BLaER1 treated with 17β-estradiol and CSF1 and Interleukin-3, amounts not matched to agents 10 nM and 100 nM (cell line): ENCODE measurements around the gene UPK1A.
A peak's percentile ranks its signal among the peaks of the same experiment; 100 is the strongest.

Experiments used
- H3K27ac ChIP-seq, 11 experiments: shearing (Covaris generic); formaldehyde crosslinking; 2 replicates each; pipeline ENCODE4 v1.8.1; 2022
- H3K27me3 ChIP-seq, 11 experiments: shearing (Covaris generic); formaldehyde crosslinking; 2 replicates each; pipeline ENCODE4 v1.8.1; 2022
- H3K36me3 ChIP-seq, 11 experiments: shearing (Covaris generic); formaldehyde crosslinking; 2 replicates each; pipeline ENCODE4 v1.8.1; 2022
- H3K4me1 ChIP-seq, 10 experiments: shearing (Covaris generic); formaldehyde crosslinking; 2 replicates each; pipeline ENCODE4 v1.8.1; 2022
- H3K4me2 ChIP-seq, 11 experiments: shearing (Covaris generic); formaldehyde crosslinking; 2 replicates each; pipeline ENCODE4 v1.8.1; 2022
- H3K4me3 ChIP-seq, 10 experiments: shearing (Covaris generic); formaldehyde crosslinking; 2 replicates each; pipeline ENCODE4 v1.8.1; 2022
- H3K9ac ChIP-seq, 11 experiments: shearing (Covaris generic); formaldehyde crosslinking; 2 replicates each; pipeline ENCODE4 v1.8.1; 2022
- H3K9me3 ChIP-seq, 11 experiments: shearing (Covaris generic); formaldehyde crosslinking; replicated peaks in 1 of 11; 2 replicates each; pipeline ENCODE4 v1.8.1; 2022
- H4K20me1 ChIP-seq, 11 experiments: shearing (Covaris generic); formaldehyde crosslinking; 2 replicates each; pipeline ENCODE4 v1.8.1; 2022
- Cebpa-rat ChIP-seq, 11 experiments: shearing (Covaris generic); IDR thresholded peaks; 2 replicates each; pipeline ENCODE4 v1.8.1; 2022

Gene UPK1A

DNA sequence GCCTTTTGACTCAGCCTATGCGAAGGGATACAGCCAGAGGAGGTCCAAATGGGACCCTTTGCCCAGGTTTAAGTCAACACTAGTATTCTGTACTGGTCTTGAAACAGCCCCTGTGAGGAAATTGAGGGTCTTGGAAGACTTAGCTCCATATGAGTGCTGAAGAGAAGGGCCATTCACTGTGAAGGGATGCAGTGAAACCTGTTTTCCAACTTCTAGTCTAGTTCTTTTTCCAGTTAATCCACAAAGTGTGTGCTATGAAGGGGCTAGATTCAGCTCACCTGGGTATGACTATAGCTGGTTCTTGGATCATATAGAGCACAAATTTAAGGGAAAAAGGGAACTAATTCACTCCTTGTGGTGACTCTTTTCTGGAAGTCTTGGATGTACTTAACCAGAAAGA is 42.1 kb downstream of the UPK1A start:
- Histone ChIP-seq H3K9ac (no peak overlapping the region), H3K4me1 (peaks cover 13 to 32% (median 27%) of the 10 kb centered on the region in 10 experiments), H3K4me2 (no peak overlapping the region), H3K36me3 (no peaks in the 10 kb centered on the region), H3K27me3 (peaks cover 0 to 1% (median 0%) of the 10 kb centered on the region in 11 experiments; a peak in 1 of 22 replicates), H3K9me3 (no peaks in the 10 kb centered on the region), H4K20me1 (peaks cover 0 to 4% (median 0%) of the 10 kb centered on the region in 11 experiments; a peak in 2 of 22 replicates), H3K4me3 (no peak overlapping the region), H3K27ac (no peak overlapping the region)
- no peak for TF ChIP-seq Cebpa-rat (IDR thresholded peaks at IDR 0.05)

DNA sequence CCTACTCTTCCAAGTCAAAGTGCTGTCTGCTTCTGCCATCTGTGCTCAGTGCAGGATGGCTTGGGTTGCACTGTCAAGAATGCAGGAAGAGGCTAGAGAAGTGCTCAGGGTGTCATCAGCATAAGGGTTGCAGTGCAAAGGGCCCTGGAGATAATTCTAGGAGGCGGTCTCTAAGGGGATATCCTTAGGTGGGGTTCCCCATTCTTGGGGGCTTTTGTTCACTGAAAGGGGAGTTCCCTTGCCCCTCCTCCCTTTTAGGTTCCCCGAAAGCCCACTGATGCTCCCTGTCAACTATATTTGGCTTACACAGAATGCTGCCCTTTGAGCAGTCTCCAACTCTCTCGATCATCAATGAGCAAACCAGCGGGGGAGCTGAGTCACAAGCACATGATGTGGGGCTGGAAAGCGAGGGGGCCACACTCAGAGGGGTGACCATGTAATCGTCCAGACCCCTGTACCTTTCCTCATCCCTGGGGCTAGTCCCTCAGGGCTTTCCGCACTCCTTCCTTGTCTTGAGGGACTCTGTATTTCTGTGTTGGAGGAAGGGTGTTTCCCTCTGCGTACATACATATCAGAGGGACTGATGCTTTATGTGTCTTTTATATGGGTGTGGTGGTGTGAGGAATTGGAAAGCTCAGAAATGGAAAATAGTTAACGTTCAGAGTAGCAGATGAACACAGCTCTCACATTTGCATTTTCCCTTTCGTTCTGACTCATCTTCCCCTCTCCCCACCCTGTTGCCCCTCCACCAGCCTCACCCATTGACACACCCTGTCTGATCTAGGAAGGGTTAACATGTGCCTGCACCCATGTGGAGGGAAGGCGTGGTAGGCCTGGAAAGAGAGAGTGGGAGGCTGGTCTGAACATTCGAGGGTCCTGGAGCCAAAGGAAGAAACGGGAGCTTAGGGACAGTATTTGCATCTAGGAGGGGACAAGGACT is 44.7 kb downstream of the UPK1A start:
- Histone ChIP-seq H3K27me3 (no peaks in the 10 kb centered on the region), H3K4me2 (peak overlapping the region in 7 of 11 experiments; percentile 15 to 91 (median 63); a peak in 13 of 22 replicates), H3K27ac (no peak overlapping the region), H3K9me3 (no peaks in the 10 kb centered on the region), H3K36me3 (no peaks in the 10 kb centered on the region), H3K4me1 (peaks cover 26 to 59% (median 51%) of the 10 kb centered on the region in 10 experiments), H3K4me3 (no peak overlapping the region), H4K20me1 (peaks cover 0 to 23% (median 0%) of the 10 kb centered on the region in 11 experiments; a peak in 4 of 22 replicates), H3K9ac (peak overlapping the region in 1 of 11 experiments; percentile 7; a peak in 2 of 22 replicates)
- no peak for TF ChIP-seq Cebpa-rat (IDR thresholded peaks at IDR 0.05)

DNA sequence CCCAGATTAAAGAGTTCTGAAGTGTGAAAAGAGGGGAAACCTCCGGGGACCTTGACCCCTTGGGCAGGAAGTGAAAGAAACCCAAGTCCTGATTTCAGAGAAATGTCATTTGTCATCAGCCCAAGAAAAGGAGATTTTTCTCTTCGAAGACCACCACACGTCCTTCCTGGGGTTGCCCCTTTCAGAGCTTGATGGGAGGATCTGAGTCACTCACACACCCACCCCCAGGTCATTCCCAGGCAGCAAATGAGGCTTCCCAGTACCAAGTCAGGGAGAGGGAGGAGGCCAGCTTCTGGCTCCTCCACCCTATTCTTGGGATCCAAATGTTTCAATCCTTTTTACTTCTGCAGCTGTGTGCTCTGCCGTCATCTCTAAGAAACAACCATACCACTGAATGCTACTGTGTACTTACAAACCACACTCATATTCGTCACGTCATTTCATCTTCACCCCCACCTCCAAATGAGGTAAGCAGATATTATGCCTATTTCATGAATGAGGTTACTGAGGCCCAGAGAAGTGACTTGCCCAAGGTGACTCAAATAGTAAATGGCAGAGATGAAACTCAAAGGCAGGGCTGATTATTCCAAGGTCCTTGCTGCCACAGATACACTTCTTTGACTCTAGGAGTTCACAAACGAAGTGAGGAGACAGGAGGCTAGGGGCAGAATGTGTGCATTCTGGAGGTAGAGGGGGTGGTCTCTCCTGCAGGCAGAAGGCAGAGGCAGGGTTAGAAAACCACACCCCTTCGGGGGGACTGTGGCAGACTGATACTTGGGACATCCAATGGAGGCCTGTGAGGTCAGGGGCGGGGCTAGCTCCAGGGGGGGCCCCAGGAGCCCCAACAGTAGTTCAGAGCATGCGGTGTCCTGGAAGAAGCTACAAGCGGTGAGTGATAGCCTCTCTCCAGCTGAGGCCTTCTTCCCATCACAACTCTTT is 46.5 kb downstream of the UPK1A start:
- H3K4me1 ChIP-seq = peaks cover 30 to 63% (median 55%) of the 10 kb centered on the region in 10 experiments
- H3K4me3 ChIP-seq = no peak overlapping the region
- H3K27me3 ChIP-seq = no peaks in the 10 kb centered on the region
- TF ChIP-seq Cebpa-rat (IDR thresholded peaks at IDR 0.05) = no peak
- H4K20me1 ChIP-seq = peaks cover 0 to 26% (median 0%) of the 10 kb centered on the region in 11 experiments; a peak in 4 of 22 replicates
- H3K9me3 ChIP-seq = no peaks in the 10 kb centered on the region
- H3K4me2 ChIP-seq = peak overlapping the region; percentile 30 to 100 (median 68)
- peak overlapping the region in 3 of 11 experiments; percentile 3 to 40 (median 21); a peak in 1 of 22 replicates for H3K27ac ChIP-seq
- H3K36me3 ChIP-seq = no peaks in the 10 kb centered on the region
- peak overlapping the region in 6 of 11 experiments; percentile 1 to 50 (median 32); a peak in 5 of 22 replicates for H3K9ac ChIP-seq

DNA sequence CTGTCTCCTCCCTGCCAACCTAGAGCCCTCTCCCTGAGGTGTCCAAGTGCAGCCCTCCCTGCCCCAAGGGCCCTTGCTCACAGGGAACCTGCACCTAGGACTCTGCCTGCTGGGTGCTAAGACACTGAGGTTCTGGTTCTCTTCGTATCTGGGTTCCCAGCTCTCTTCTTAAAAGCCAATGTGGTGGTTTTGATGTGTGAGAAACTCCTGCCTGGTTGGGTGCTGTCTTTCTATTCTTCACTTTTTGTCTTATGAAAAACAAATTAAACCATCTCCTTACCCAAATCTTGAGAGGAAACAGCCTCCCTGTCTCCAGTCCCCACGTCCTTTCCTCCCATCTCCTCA is 47.2 kb downstream of the UPK1A start:
- H4K20me1 ChIP-seq = peaks cover under 1 to 29% (median 3%) of the 10 kb centered on the region in 11 experiments; a peak in 17 of 22 replicates
- no peaks in the 10 kb centered on the region for H3K27me3 ChIP-seq
- H3K4me2 ChIP-seq = peak overlapping the region in 9 of 11 experiments; percentile 30 to 100 (median 75); a peak in 15 of 22 replicates
- no peak overlapping the region for H3K4me3 ChIP-seq
- H3K9ac ChIP-seq = no peak overlapping the region
- TF ChIP-seq Cebpa-rat (IDR thresholded peaks at IDR 0.05) = no peak
- no peaks in the 10 kb centered on the region for H3K9me3 ChIP-seq
- H3K27ac ChIP-seq = no peak overlapping the region
- no peaks in the 10 kb centered on the region for H3K36me3 ChIP-seq
- peaks cover 30 to 63% (median 55%) of the 10 kb centered on the region in 10 experiments for H3K4me1 ChIP-seq

DNA sequence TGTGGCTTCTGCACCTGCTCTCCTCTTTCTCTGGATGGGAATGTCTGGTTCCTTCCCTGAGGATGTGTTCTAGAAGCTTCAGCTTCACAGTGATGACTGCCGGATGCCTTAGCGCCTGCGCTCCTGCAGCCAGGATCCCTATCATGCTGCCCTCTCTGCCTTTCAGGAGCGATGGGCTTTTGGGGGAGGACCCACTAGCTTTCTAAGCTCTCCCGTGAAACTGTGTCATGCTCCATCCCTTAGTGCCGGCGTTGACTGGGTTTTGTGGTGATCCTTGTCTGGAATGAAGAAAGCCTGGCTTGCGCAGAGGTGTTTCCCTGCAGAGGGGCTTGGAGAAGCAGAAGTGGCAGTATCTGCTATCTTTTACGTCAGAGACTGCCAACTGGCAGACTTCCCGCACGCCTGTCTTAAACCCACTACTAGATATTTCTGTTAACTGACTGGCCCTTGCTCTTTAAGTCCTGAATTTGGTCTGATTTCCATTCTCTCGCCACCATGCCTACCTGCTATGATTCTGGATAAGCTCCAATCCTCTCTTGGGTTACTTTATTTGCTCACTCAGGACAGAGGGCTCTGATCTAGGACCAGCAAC is 47.7 kb downstream of the UPK1A start:
- TF ChIP-seq Cebpa-rat (IDR thresholded peaks at IDR 0.05) = no peak

DNA sequence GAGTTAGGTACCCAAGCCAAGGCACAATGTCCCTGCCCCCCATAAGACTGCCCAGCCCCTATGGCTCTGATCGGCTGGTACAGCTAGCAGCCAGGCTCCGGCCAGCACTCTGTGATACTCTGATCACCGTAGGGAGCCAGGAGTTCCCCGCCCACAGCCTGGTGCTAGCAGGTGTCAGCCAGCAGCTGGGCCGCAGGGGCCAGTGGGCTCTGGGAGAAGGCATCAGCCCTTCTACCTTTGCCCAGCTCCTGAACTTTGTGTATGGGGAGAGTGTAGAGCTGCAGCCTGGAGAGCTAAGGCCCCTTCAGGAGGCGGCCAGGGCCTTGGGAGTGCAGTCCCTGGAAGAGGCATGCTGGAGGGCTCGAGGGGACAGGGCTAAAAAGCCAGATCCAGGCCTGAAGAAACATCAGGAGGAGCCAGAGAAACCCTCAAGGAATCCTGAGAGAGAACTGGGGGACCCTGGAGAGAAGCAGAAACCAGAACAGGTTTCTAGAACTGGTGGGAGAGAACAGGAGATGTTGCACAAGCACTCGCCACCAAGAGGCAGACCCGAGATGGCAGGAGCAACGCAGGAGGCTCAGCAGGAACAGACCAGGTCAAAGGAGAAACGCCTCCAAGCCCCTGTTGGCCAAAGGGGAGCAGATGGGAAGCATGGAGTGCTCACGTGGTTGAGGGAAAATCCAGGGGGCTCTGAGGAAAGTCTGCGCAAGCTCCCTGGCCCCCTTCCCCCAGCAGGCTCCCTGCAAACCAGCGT is 48.5 kb downstream of the UPK1A start:
- peaks cover 41 to 73% (median 66%) of the 10 kb centered on the region in 10 experiments for H3K4me1 ChIP-seq
- H3K36me3 ChIP-seq = peaks cover 2 to 8% (median 6%) of the 10 kb centered on the region in 11 experiments; a peak in 20 of 22 replicates
- no peaks in the 10 kb centered on the region for H3K9me3 ChIP-seq
- H3K4me2 ChIP-seq = peak overlapping the region; percentile 91 to 100 (median 98)
- peak overlapping the region in 2 of 10 experiments; percentile 90 to 92; a peak in 4 of 20 replicates for H3K4me3 ChIP-seq
- no peak for TF ChIP-seq Cebpa-rat (IDR thresholded peaks at IDR 0.05)
- H4K20me1 ChIP-seq = peaks cover 13 to 42% (median 16%) of the 10 kb centered on the region in 11 experiments; a peak in 21 of 22 replicates
- 0 out of 22 replicates have a peak overlapping the region, but pooled peaks of 1 of the 11 experiments have one; percentile 93 for H3K27ac ChIP-seq
- H3K9ac ChIP-seq = peak overlapping the region in 10 of 11 experiments; percentile 92 to 98 (median 95); a peak in 9 of 22 replicates
- no peaks in the 10 kb centered on the region for H3K27me3 ChIP-seq

More for the DNA sequence above, 47.7 kb downstream of the UPK1A start:
- peak overlapping the region in 5 of 11 experiments; percentile 75 to 100 (median 93); a peak in 7 of 22 replicates for H3K4me2 ChIP-seq
- H3K9ac ChIP-seq = no peak overlapping the region; a peak in 1 of 22 replicates
- H4K20me1 ChIP-seq = peaks cover 6 to 35% (median 8%) of the 10 kb centered on the region in 11 experiments; a peak in 20 of 22 replicates
- H3K4me1 ChIP-seq = peaks cover 33 to 65% (median 58%) of the 10 kb centered on the region in 10 experiments
- no peak overlapping the region for H3K27ac ChIP-seq
- H3K27me3 ChIP-seq = no peaks in the 10 kb centered on the region
- H3K9me3 ChIP-seq = no peaks in the 10 kb centered on the region
- H3K4me3 ChIP-seq = no peak overlapping the region
- H3K36me3 ChIP-seq = peaks cover 0 to under 1% (median 0%) of the 10 kb centered on the region in 11 experiments; a peak in 1 of 22 replicates

DNA sequence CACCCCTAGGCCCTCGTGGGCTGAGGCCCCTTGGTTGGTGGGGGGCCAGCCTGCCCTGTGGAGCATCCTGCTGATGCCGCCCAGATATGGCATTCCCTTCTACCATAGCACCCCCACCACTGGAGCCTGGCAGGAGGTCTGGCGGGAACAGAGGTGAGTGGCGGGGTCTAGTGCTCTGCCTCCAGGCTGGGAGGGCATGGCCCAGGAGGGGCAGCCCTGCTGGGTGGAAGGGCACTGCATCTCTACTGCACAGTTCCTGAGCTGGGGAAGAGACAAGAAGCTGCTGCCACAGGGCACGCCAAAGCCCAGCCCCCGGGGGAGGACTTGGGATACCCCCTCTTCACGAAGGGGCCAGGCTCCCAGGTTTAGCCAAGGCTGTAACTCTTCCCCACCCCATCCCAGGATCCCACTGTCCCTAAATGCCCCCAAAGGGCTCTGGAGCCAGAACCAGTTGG is 49.1 kb downstream of the UPK1A start:
- Histone ChIP-seq H3K27ac (peak overlapping the region in 7 of 11 experiments; percentile 27 to 95 (median 93); a peak in 7 of 22 replicates), H3K4me3 (peak overlapping the region; percentile 73 to 98 (median 90)), H3K4me2 (peak overlapping the region; percentile 91 to 100 (median 98)), H3K9ac (peak overlapping the region; percentile 92 to 98 (median 95); a peak in 21 of 22 replicates), H3K36me3 (peaks cover 8 to 13% (median 11%) of the 10 kb centered on the region in 11 experiments), H3K9me3 (no peaks in the 10 kb centered on the region), H3K4me1 (peaks cover 41 to 76% (median 69%) of the 10 kb centered on the region in 10 experiments), H4K20me1 (peaks cover 19 to 49% (median 21%) of the 10 kb centered on the region in 11 experiments; a peak in 21 of 22 replicates), H3K27me3 (no peaks in the 10 kb centered on the region)
- TF ChIP-seq Cebpa-rat (IDR thresholded peaks at IDR 0.05) = no peak
